OCI-LY7 (cell line): ENCODE results near the gene GALNT2.

ENCODE experiments used
- CTCF ChIP-seq: fragments of 200-600 bp; sonication (generic); conservative IDR thresholded peaks from 2 replicates; pipeline ENCODE4 v1.5.1; 2014; ENCODE audit warnings: mild to moderate bottlenecking, antibody characterized with exemption, low read length, moderate library complexity, mixed read lengths
- EZH2phosphoT487 ChIP-seq: fragments of 200-600 bp; sonication (generic); IDR thresholded peaks from 2 replicates; pipeline ENCODE4 v1.6.1; 2018; ENCODE audit warnings: low read depth, borderline replicate concordance, mild to moderate bottlenecking, mixed run types, antibody characterized with exemption, low read length, moderate library complexity, mixed read lengths

DNA sequence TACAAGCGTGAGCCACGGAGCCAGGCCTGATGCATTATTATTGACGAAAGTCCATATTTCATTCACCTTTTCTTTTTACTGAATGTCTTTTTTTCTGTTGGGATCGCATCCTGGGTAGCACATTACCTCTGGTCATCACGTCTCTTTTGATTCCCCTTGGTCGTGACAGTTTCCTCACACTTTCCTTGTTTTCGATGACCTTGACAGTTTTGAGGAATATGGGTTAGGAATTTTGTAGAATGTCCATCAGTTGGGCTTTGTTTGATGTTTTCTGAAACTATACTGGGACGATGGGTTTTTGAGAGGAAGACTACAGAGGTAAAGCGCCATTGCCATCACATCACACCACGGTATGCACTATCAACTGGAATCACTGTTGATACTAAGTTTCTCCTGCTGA is 26.6 kb upstream of the GALNT2 start:
- TF ChIP-seq EZH2phosphoT487 = no peak
- no peak for TF ChIP-seq CTCF
